IPS-15b (cell line): ENCODE measurements around the gene PTPRK.

Experiments
- H3K27me3 ChIP-seq: one replicate; pipeline ENCODE4 v1.6.1; 2013; ENCODE audit warnings: low read length; ENCODE audit not compliant: control insufficient read depth, insufficient read depth
- H3K36me3 ChIP-seq: one replicate; pipeline ENCODE4 v1.6.1; 2013; ENCODE audit warnings: low read length; ENCODE audit not compliant: control insufficient read depth, insufficient read depth
- H3K4me1 ChIP-seq: one replicate; pipeline ENCODE4 v1.6.1; 2013; ENCODE audit warnings: mild to moderate bottlenecking, low read length; ENCODE audit not compliant: control insufficient read depth, insufficient read depth
- H3K4me3 ChIP-seq: one replicate; pipeline ENCODE4 v1.5.1; 2013; ENCODE audit warnings: low read depth, low read length
- H3K9ac ChIP-seq: one replicate; pipeline ENCODE4 v1.6.1; 2013; ENCODE audit warnings: low read depth, mild to moderate bottlenecking, low read length
- H3K9me3 ChIP-seq: one replicate; pipeline ENCODE4 v1.6.1; 2013; ENCODE audit warnings: mild to moderate bottlenecking, low read length; ENCODE audit not compliant: control insufficient read depth, insufficient read depth

The PTPRK gene

GRCh38 chr6:128079021-128079420 is 441.4 kb downstream of the PTPRK start:
- H3K9ac ChIP-seq = no peak overlapping the region
- no peaks in the 10 kb centered on the region for H3K4me1 ChIP-seq
- H3K36me3 ChIP-seq = no peaks in the 10 kb centered on the region
- no peak overlapping the region for H3K4me3 ChIP-seq
- no peaks in the 10 kb centered on the region for H3K9me3 ChIP-seq
- no peaks in the 10 kb centered on the region for H3K27me3 ChIP-seq

- H3K9ac ChIP-seq = no peak overlapping the region
Observed at GRCh38 chr6:128078276-128078675, 442.1 kb downstream of the PTPRK start.

GRCh38 chr6:128076843-128077242 is 443.6 kb downstream of the PTPRK start:
- H3K4me3 ChIP-seq = no peak overlapping the region
- no peaks in the 10 kb centered on the region for H3K36me3 ChIP-seq

More at GRCh38 chr6:128078276-128078675, 442.1 kb downstream of the PTPRK start:
- no peaks in the 10 kb centered on the region for H3K36me3 ChIP-seq
- no peaks in the 10 kb centered on the region for H3K27me3 ChIP-seq
- no peaks in the 10 kb centered on the region for H3K9me3 ChIP-seq
- no peak overlapping the region for H3K4me3 ChIP-seq
- H3K4me1 ChIP-seq = no peaks in the 10 kb centered on the region

GRCh38 chr6:128074567-128074966 is 445.8 kb downstream of the PTPRK start:
- no peaks in the 10 kb centered on the region for H3K9me3 ChIP-seq
- H3K36me3 ChIP-seq = no peaks in the 10 kb centered on the region
- no peak overlapping the region for H3K9ac ChIP-seq
- H3K4me3 ChIP-seq = no peak overlapping the region
- H3K4me1 ChIP-seq = no peaks in the 10 kb centered on the region
- no peaks in the 10 kb centered on the region for H3K27me3 ChIP-seq

More at GRCh38 chr6:128076843-128077242, 443.6 kb downstream of the PTPRK start:
- Histone ChIP-seq H3K27me3 (no peaks in the 10 kb centered on the region), H3K9me3 (no peaks in the 10 kb centered on the region), H3K9ac (no peak overlapping the region), H3K4me1 (no peaks in the 10 kb centered on the region)

GRCh38 chr6:128073389-128073788 is 447.0 kb downstream of the PTPRK start:
- Histone ChIP-seq H3K4me3 (no peak overlapping the region), H3K27me3 (no peaks in the 10 kb centered on the region), H3K9me3 (no peaks in the 10 kb centered on the region), H3K4me1 (no peaks in the 10 kb centered on the region), H3K36me3 (no peaks in the 10 kb centered on the region), H3K9ac (no peak overlapping the region)

GRCh38 chr6:128071212-128071611 is 449.2 kb downstream of the PTPRK start:
- Histone ChIP-seq H3K4me3 (no peak overlapping the region), H3K9me3 (no peaks in the 10 kb centered on the region), H3K9ac (no peak overlapping the region), H3K27me3 (no peaks in the 10 kb centered on the region), H3K36me3 (no peaks in the 10 kb centered on the region), H3K4me1 (peaks cover 9% of the 10 kb centered on the region)

- H3K9me3 ChIP-seq = no peaks in the 10 kb centered on the region
- no peak overlapping the region for H3K9ac ChIP-seq
- H3K4me1 ChIP-seq = peaks cover 9% of the 10 kb centered on the region
- no peaks in the 10 kb centered on the region for H3K36me3 ChIP-seq
- no peak overlapping the region for H3K4me3 ChIP-seq
- no peaks in the 10 kb centered on the region for H3K27me3 ChIP-seq
Observed at GRCh38 chr6:128070406-128070805, 450.0 kb downstream of the PTPRK start.

GRCh38 chr6:128069188-128069587 is 451.2 kb downstream of the PTPRK start:
- no peaks in the 10 kb centered on the region for H3K36me3 ChIP-seq
- H3K9ac ChIP-seq = no peak overlapping the region
- no peak overlapping the region for H3K4me3 ChIP-seq
- H3K9me3 ChIP-seq = no peaks in the 10 kb centered on the region
- H3K4me1 ChIP-seq = peaks cover 11% of the 10 kb centered on the region
- H3K27me3 ChIP-seq = no peaks in the 10 kb centered on the region

GRCh38 chr6:128068119-128068479 is 452.3 kb downstream of the PTPRK start:
- H3K9me3 ChIP-seq = no peaks in the 10 kb centered on the region
- H3K4me3 ChIP-seq = no peak overlapping the region
- H3K36me3 ChIP-seq = no peaks in the 10 kb centered on the region
- peaks cover 13% of the 10 kb centered on the region for H3K4me1 ChIP-seq
- H3K27me3 ChIP-seq = no peaks in the 10 kb centered on the region
- H3K9ac ChIP-seq = no peak overlapping the region

GRCh38 chr6:128067446-128068118 is 452.8 kb downstream of the PTPRK start:
- Histone ChIP-seq H3K4me3 (no peak overlapping the region), H3K27me3 (no peaks in the 10 kb centered on the region), H3K4me1 (peaks cover 13% of the 10 kb centered on the region), H3K36me3 (no peaks in the 10 kb centered on the region), H3K9ac (no peak overlapping the region), H3K9me3 (no peaks in the 10 kb centered on the region)

- H3K27me3 ChIP-seq = no peaks in the 10 kb centered on the region
- H3K9ac ChIP-seq = no peak overlapping the region
- H3K36me3 ChIP-seq = no peaks in the 10 kb centered on the region
- no peaks in the 10 kb centered on the region for H3K9me3 ChIP-seq
- H3K4me3 ChIP-seq = no peak overlapping the region
- H3K4me1 ChIP-seq = peaks cover 13% of the 10 kb centered on the region
Observed at GRCh38 chr6:128065072-128065471, 455.3 kb downstream of the PTPRK start.

- Histone ChIP-seq H3K4me3 (no peak overlapping the region), H3K9ac (no peak overlapping the region)
Observed at GRCh38 chr6:128064540-128064895, 455.9 kb downstream of the PTPRK start.

More at GRCh38 chr6:128064540-128064895, 455.9 kb downstream of the PTPRK start:
- no peaks in the 10 kb centered on the region for H3K36me3 ChIP-seq
- H3K4me1 ChIP-seq = peaks cover 13% of the 10 kb centered on the region
- H3K9me3 ChIP-seq = no peaks in the 10 kb centered on the region
- no peaks in the 10 kb centered on the region for H3K27me3 ChIP-seq
